OCI-LY1 (cell line): ENCODE data around the gene STXBP6.

Experiments
- H2AFZ ChIP-seq: fragments of 200-600 bp; sonication (generic), shearing (Covaris generic); 2 replicates; pipeline ENCODE4 v1.6.0; 2014; ENCODE audit warnings: antibody characterized with exemption, mild to moderate bottlenecking, low read length
- H3F3A ChIP-seq: fragments of 200-600 bp; sonication (generic), shearing (Covaris generic); 2 replicates; pipeline ENCODE4 v1.6.0; 2014; ENCODE audit warnings: mild to moderate bottlenecking, antibody characterized with exemption, low read length, moderate library complexity; ENCODE audit not compliant: insufficient read depth
- H3K27ac ChIP-seq: fragments of 200-600 bp; sonication (generic); 2 replicates; pipeline ENCODE4 v1.5.1; 2014; ENCODE audit warnings: low read length, mixed run types, mild to moderate bottlenecking, low read depth; ENCODE audit not compliant: poor library complexity, severe bottlenecking
- H3K27me3 ChIP-seq: fragments of 200-600 bp; sonication (generic); 2 replicates; pipeline ENCODE4 v1.6.0; 2014; ENCODE audit warnings: antibody characterized with exemption, mild to moderate bottlenecking, low read length, moderate library complexity; ENCODE audit not compliant: insufficient read depth
- H3K36me3 ChIP-seq: fragments of 200-600 bp; sonication (generic); 2 replicates; pipeline ENCODE4 v1.6.1; 2014; ENCODE audit warnings: mild to moderate bottlenecking, antibody characterized with exemption, low read length, moderate library complexity, mixed read lengths; ENCODE audit not compliant: insufficient read depth
- H3K4me1 ChIP-seq: fragments of 200-600 bp; sonication (generic); 2 replicates; pipeline ENCODE4 v1.5.1; 2014; ENCODE audit warnings: mild to moderate bottlenecking, low read length, moderate library complexity; ENCODE audit not compliant: insufficient read depth, severe bottlenecking
- H3K4me2 ChIP-seq: fragments of 200-600 bp; sonication (generic), shearing (Covaris generic); 2 replicates; pipeline ENCODE4 v1.6.1; 2014; ENCODE audit warnings: low read length
- H3K4me3 ChIP-seq: fragments of 200-600 bp; sonication (generic); 2 replicates; pipeline ENCODE4 v1.5.1; 2014; ENCODE audit warnings: low read length, low read depth, mild to moderate bottlenecking, mixed read lengths; ENCODE audit not compliant: poor library complexity, severe bottlenecking
- H3K79me2 ChIP-seq: fragments of 200-600 bp; shearing (Covaris generic); 2 replicates; pipeline ENCODE4 v1.6.1; 2016; ENCODE audit warnings: mixed run types, low read length, mixed read lengths; ENCODE audit not compliant: insufficient read depth
- H3K9ac ChIP-seq: fragments of 200-600 bp; sonication (generic), shearing (Covaris generic); 2 replicates; pipeline ENCODE4 v1.6.1; 2014; ENCODE audit warnings: mild to moderate bottlenecking, low read length, mixed read lengths
- H3K9me2 ChIP-seq: fragments of 200-600 bp; sonication (generic), shearing (Covaris generic); 2 replicates; pipeline ENCODE4 v1.6.1; 2014; ENCODE audit warnings: low read depth, mild to moderate bottlenecking, low read length, mixed read lengths
- H3K9me3 ChIP-seq: fragments of 200-600 bp; shearing (Covaris generic); 2 replicates; pipeline ENCODE4 v1.6.1; 2014; ENCODE audit warnings: low read length, mixed read lengths
- H4K20me1 ChIP-seq: fragments of 200-600 bp; sonication (generic), shearing (Covaris generic); 2 replicates; pipeline ENCODE4 v1.6.0; 2016; ENCODE audit warnings: mild to moderate bottlenecking, low read length; ENCODE audit not compliant: insufficient read depth
- CTCF ChIP-seq: fragments of 200-600 bp; sonication (generic), shearing (Covaris generic); IDR thresholded peaks from 2 replicates; pipeline ENCODE4 v1.5.1; 2017; ENCODE audit warnings: mild to moderate bottlenecking, antibody characterized with exemption, low read length, moderate library complexity, mixed read lengths
- EZH2 ChIP-seq: fragments of 200-600 bp; sonication (generic), shearing (Covaris generic); IDR thresholded peaks from 2 replicates; pipeline ENCODE4 v1.8.0; 2017; ENCODE audit warnings: borderline replicate concordance, mixed run types, mild to moderate bottlenecking, antibody characterized with exemption, low read length, moderate library complexity, mixed read lengths

STXBP6 gene

GRCh38 chr14:24814346-24814745 lies 235.6 kb downstream of the STXBP6 start:
- Histone ChIP-seq H3K36me3 (no peaks in the 10 kb centered on the region), H2AFZ (no peak overlapping the region), H3K27ac (no peak overlapping the region), H3K9me2 (no peaks in the 10 kb centered on the region), H3K4me1 (no peaks in the 10 kb centered on the region), H3K4me2 (no peak overlapping the region), H4K20me1 (no peaks in the 10 kb centered on the region), H3K9ac (no peak overlapping the region), H3K79me2 (no peaks in the 10 kb centered on the region), H3K9me3 (no peaks in the 10 kb centered on the region), H3K4me3 (no peak overlapping the region), H3K27me3 (no peaks in the 10 kb centered on the region), H3F3A (no peaks in the 10 kb centered on the region)
- TF ChIP-seq CTCF (no peak), EZH2 (no peak)

GRCh38 chr14:24813819-24814259 lies 236.1 kb downstream of the STXBP6 start:
- Histone ChIP-seq H3K4me3 (no peak overlapping the region), H2AFZ (no peak overlapping the region), H3K36me3 (no peaks in the 10 kb centered on the region), H3K9me3 (no peaks in the 10 kb centered on the region), H3K4me2 (no peak overlapping the region), H3K9me2 (no peaks in the 10 kb centered on the region), H3K27ac (no peak overlapping the region), H3K9ac (no peak overlapping the region), H3K4me1 (no peaks in the 10 kb centered on the region), H3F3A (no peaks in the 10 kb centered on the region), H3K79me2 (no peaks in the 10 kb centered on the region), H3K27me3 (no peaks in the 10 kb centered on the region), H4K20me1 (no peaks in the 10 kb centered on the region)
- TF ChIP-seq EZH2 (no peak), CTCF (no peak)

GRCh38 chr14:24813089-24813815 lies 236.7 kb downstream of the STXBP6 start:
- Histone ChIP-seq H2AFZ (no peak overlapping the region), H3K36me3 (no peaks in the 10 kb centered on the region), H3K9me2 (no peaks in the 10 kb centered on the region), H3K9me3 (no peaks in the 10 kb centered on the region), H3K27ac (no peak overlapping the region), H3K9ac (no peak overlapping the region), H3K4me1 (no peaks in the 10 kb centered on the region), H4K20me1 (no peaks in the 10 kb centered on the region), H3K4me2 (no peak overlapping the region), H3K79me2 (no peaks in the 10 kb centered on the region), H3F3A (no peaks in the 10 kb centered on the region), H3K27me3 (no peaks in the 10 kb centered on the region), H3K4me3 (no peak overlapping the region)
- TF ChIP-seq EZH2 (no peak), CTCF (no peak)
